Panc1 (cell line): ENCODE results near the gene P2RY14. TPM values are rescaled to one million over a fixed set of nuclear protein-coding genes. Genes with fewer than 3 reads are reported as not detected.

Source experiments
- ATAC-seq: fragments of 200-7000 bp; cut with Tn5 transposase; 2 replicates; pipeline ENCODE4 v1.9.1; 2020; ENCODE audit warnings: mild to moderate bottlenecking, moderate library complexity
- BruUV-seq: library from RNA; stranded (reverse); fragments of 400-500 nt; replicated peaks from 2 replicates; lab custom pipeline; 2021; lab: Mats Ljungman, UMichigan
- CTCF ChIA-PET: fragments of 300-600 bp; sonication (Branson Sonifier 250); formaldehyde crosslinking; loops from one replicate; lab custom pipeline; 2022; ENCODE audit warnings: antibody characterized with exemption; lab: Charles Lee
- POLR2A ChIA-PET: fragments of 300-600 bp; sonication (Branson Sonifier 250); formaldehyde crosslinking; loops from one replicate; lab custom pipeline; 2022; ENCODE audit warnings: antibody characterized with exemption; lab: Charles Lee
- DNase-seq: peaks from one replicate; pipeline ENCODE4 v3.0.0-alpha.2; 2010; ENCODE audit warnings: low read depth, low spot score
- H3K27ac ChIP-seq: 2 replicates; pipeline ENCODE4 v1.5.1; 2011; ENCODE audit warnings: mild to moderate bottlenecking, low read length, inconsistent platforms
- H3K27me3 ChIP-seq: fragments of 200-500 bp; sonication (Bioruptor generic); 2 replicates; pipeline ENCODE4 v1.6.0; 2014; ENCODE audit warnings: low read length, inconsistent platforms; ENCODE audit not compliant: control insufficient read depth, insufficient read depth
- H3K36me3 ChIP-seq: fragments of 200-500 bp; sonication (Bioruptor generic); 2 replicates; pipeline ENCODE4 v1.5.1; 2014; ENCODE audit warnings: inconsistent platforms, mild to moderate bottlenecking, low read length, moderate library complexity; ENCODE audit not compliant: control insufficient read depth, insufficient read depth
- H3K4me1 ChIP-seq: 2 replicates; pipeline ENCODE4 v1.5.1; 2011; ENCODE audit warnings: inconsistent platforms, mild to moderate bottlenecking, low read length, moderate library complexity; ENCODE audit not compliant: control insufficient read depth, insufficient read depth
- H3K4me3 ChIP-seq, 2 experiments: 2 replicates each; pipeline ENCODE4 v1.5.1; 2011 to 2012; ENCODE audit warnings: low read depth in 2 of 2, low read length in 2 of 2, mild to moderate bottlenecking in 2 of 2, inconsistent platforms in 1 of 2, moderate library complexity in 1 of 2
- H3K9me3 ChIP-seq: fragments of 200-500 bp; sonication (Bioruptor generic); 2 replicates; pipeline ENCODE4 v1.5.1; 2014; ENCODE audit warnings: low read depth, mild to moderate bottlenecking, inconsistent platforms, low read length, moderate library complexity; ENCODE audit not compliant: control insufficient read depth, insufficient read depth
- CTCF ChIP-seq: fragments of 450-650 bp; IDR thresholded peaks from 2 replicates; pipeline ENCODE4 v1.5.1; 2017; ENCODE audit warnings: mild to moderate bottlenecking
- POLR2AphosphoS5 ChIP-seq: IDR thresholded peaks from 2 replicates; pipeline ENCODE4 v1.6.1; 2012; ENCODE audit warnings: mild to moderate bottlenecking, low read depth, low read length, moderate library complexity
- REST ChIP-seq, 2 experiments: IDR thresholded peaks; 2 replicates each; pipeline ENCODE4 v1.6.1; 2011 to 2012; ENCODE audit warnings: low read depth in 2 of 2, control low read depth in 1 of 2, low read length in 1 of 2, mild to moderate bottlenecking in 1 of 2, moderate library complexity in 1 of 2; ENCODE audit not compliant: insufficient read depth in 1 of 2
- SIN3A ChIP-seq: IDR thresholded peaks from 2 replicates; pipeline ENCODE4 v1.6.1; 2012; ENCODE audit warnings: low read depth, mild to moderate bottlenecking, low read length, moderate library complexity, borderline replicate concordance; ENCODE audit not compliant: insufficient read depth
- TCF7L2 ChIP-seq: IDR thresholded peaks from 2 replicates; pipeline ENCODE4 v1.6.1; 2011; ENCODE audit warnings: mild to moderate bottlenecking, low read depth, low read length, inconsistent platforms
- in situ Hi-C: cut with HindIII; loops from 2 replicates; pipeline ENCODE4 v1.10.0; 2016; ENCODE audit warnings: low sequenced_read_pairs, low pct_unique_long_range_greater_than_20kb
- intact Hi-C: fragments of 100-400 bp; cut with micrococcal nuclease; formaldehyde crosslinking; loops from one replicate; pipeline ENCODE4 v1.10.0; 2022; ENCODE audit not compliant: unreplicated experiment
- total RNA-seq: library from RNA; stranded (reverse); gene quantifications from one replicate; pipeline ENCODE4 v1.2.1, GENCODE V29; 2021; ENCODE audit not compliant: unreplicated experiment

Gene P2RY14
- total RNA-seq, 1 experiment from 2014 or later, result not detected

GRCh38 chr3:151282921-151283320, 4.6 kb upstream of the P2RY14 start:
- ChIA-PET CTCF (interaction anchor here (0.5 kb wide), 1 partner anchor 119 kb away, joined by 3 read pairs; no protein-coding TSS in a partner anchor), POLR2A (no interaction called here)
- intact Hi-C loops, result loop anchor here (1.0 kb wide), 2 partner anchors 56 to 115 kb away; no protein-coding TSS in a partner anchor
- ATAC-seq (peak; percentile 78), DNase-seq (peak; percentile 24)
- TF ChIP-seq CTCF (peak; percentile 71; the same call in 1 of the 2 replicates), TCF7L2 (no peak)
- H3K4me3 ChIP-seq, result no peak overlapping the region
- no peaks in the 10 kb centered on the region; the same call in 1 of the 2 replicates for H3K27me3 ChIP-seq
- H3K4me1 ChIP-seq, result no peaks in the 10 kb centered on the region
- no peak overlapping the region for H3K27ac ChIP-seq
- in situ Hi-C loops, result no loop called here
- H3K36me3 ChIP-seq, result no peaks in the 10 kb centered on the region
- H3K9me3 ChIP-seq, result no peaks in the 10 kb centered on the region
- BruUV-seq, result no TSS peak

- CTCF ChIA-PET, result interaction anchor here (0.6 to 1.2 kb wide), 3 partner anchors 52 to 54 kb away, joined by 3 to 9 read pairs (median 7); no protein-coding TSS in a partner anchor
- no TSS peak for BruUV-seq
- TF ChIP-seq SIN3A (no peak), TCF7L2 (no peak), POLR2AphosphoS5 (no peak), REST (IDR thresholded peaks at IDR 0.05; ENCODE audit: insufficient read depth in 1 of 2, low read depth in 2 of 2, low read length in 1 of 2) (no peak), CTCF (no peak)
- H3K27me3 ChIP-seq, result no peaks in the 10 kb centered on the region; the same call in 1 of the 2 replicates
- no peaks in the 10 kb centered on the region for H3K9me3 ChIP-seq
- POLR2A ChIA-PET, result no interaction called here
- no peak overlapping the region for H3K4me3 ChIP-seq
- no peak for ATAC-seq
- in situ Hi-C loops, result no loop called here
- H3K36me3 ChIP-seq, result no peaks in the 10 kb centered on the region
- no peaks in the 10 kb centered on the region for H3K4me1 ChIP-seq
- DNase-seq, result no peak
- intact Hi-C loops, result no loop called here
- H3K27ac ChIP-seq, result no peak overlapping the region
Measured at GRCh38 chr3:151281671-151282324, 3.5 kb upstream of the P2RY14 start.
